GDM1 (cell line): ENCODE results near the gene DEXI.
"Not testable (repeated sequence)": the region's sequence is repeated elsewhere in the genome, so short reads cannot be mapped to it uniquely, and the experiment has no call there.

Source experiments
- DNase-seq: peaks from one replicate; lab custom pipeline; 2025; lab: John Stamatoyannopoulos, UW

Gene DEXI

DNA sequence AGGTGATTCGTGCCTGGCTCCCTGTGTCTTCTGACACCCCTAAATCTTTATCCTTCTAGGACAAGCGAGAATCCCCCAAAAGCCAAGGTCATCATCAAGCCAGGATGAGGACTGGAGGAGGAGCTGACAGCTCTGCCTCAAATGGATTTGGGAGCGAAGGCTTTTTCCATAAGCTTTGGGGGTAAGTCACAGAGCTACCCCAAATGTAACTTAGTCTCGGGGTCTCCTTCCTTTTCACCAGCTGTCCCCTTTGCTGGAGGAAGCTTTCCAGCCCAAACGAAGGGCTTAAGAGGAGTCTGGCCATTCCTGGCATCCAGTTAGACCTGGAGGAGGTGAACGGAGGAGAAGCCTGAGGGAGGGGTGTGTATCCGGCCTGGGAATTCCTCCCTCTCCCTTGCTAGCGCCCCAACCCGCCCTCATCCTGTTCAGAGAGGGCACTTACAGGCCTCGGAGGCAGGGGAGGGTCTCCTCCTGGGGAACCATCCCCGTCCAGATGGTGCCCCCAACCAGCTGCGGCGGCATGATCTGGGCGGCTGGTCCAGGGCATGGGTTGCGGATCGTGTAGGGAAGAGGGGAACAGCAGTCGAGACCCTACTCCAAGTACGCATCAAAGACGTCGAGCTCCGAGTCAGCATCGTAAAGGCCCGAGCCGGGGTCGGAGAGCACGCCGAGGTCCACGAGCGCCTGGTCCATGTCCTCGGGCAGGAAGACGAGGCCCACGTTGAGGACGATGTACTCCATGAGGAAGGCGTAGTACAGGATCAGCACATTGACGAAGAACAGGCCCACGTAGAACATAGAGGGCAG lies 938 bp downstream of the DEXI start:
- DNase-seq = no peak

DNA sequence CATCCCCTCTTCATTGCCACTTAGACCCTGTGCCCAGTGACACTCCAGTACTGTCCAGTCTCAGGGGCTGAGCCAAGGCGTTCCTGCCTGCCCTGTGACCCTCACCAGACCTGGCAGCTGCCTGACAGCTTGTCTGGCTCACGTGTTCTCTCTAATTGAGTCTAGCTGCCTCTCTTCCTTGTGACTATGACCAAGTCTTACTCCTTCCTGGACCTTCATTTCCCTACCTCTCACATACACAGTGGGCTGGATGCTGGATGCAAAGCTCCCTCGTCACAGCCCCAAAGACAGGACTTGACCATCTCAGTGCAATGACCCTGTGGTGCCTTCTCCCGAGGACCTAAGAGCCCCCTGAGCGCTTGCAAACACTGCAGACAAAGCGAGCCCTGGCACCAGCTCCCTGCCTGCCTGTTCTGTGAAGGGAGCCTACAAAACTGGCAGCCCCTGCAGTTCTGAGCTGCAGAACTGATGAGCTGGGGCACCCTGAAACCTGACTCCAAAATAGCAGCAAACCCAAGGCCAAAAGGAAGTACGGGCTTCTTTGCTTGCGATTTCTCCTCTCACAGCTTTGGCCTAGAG lies 1.7 kb downstream of the DEXI start:
- no peak for DNase-seq

DNA sequence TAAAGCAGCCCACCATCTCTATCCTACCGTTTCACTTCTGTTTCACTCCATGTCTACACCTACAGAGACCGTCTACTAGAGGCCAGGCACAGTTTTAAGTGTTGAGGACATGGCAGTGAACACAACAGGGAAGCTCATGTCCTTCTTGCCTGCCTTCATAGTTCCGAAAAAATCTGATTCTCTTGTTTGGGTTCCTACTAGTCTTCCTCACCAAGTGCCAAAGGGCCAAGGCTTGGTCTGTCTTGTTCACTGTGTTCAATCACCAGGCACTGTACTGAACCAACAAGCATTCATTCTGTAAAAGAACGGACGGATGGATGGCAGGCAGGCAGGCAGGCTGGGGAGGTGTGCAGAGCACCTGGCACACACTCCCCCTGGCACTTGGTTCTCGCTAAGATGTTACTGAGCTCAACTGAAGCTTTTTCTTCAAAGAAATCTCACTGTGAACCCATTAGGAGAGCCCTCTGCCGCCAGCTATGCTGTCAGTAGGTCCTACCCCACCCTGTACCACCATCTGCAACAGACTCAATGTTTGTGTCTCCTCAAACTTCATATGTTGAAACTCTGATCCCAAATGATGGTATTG lies 2.5 kb downstream of the DEXI start:
- no peak for DNase-seq

DNA sequence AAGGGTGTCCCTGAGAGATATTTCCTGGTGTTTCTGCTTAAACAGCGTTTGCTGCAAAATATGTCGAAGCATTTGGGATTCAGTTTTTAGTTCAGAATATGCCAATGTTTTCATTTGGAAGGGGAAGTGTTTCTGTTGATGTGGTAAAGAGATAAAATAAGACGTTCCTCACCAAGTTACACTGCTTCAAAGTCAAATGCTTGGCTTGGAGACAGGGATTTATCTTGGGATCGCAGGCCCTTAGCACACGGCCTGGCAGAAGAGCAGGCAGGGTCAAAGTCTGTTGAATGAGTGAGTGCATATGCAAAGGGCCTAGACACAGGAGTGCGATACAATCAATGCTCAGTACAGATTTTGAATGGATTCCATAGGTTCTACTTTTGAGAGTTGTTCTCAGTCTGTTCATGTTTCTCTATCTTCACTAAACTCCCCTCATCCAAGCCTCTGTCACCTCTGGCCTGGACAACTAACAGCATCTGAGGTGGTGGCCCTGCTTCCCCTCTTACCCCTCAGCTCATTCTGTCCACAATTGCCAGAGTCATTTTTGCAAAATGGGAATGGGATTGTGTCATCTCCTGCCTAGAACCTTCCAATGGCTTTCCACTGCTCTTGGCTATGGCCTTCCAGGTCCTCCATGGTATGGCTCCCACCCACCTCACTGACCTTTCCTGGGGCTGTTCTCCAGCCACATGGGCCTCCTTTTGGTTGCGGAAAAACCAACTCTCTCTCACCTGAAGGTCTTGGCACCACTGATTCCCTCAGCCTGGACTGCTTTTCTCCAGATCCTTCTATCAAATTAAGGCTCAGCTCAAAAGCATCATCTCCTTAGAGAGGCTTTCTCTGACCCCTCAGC lies 3.2 kb downstream of the DEXI start:
- no peak for DNase-seq

DNA sequence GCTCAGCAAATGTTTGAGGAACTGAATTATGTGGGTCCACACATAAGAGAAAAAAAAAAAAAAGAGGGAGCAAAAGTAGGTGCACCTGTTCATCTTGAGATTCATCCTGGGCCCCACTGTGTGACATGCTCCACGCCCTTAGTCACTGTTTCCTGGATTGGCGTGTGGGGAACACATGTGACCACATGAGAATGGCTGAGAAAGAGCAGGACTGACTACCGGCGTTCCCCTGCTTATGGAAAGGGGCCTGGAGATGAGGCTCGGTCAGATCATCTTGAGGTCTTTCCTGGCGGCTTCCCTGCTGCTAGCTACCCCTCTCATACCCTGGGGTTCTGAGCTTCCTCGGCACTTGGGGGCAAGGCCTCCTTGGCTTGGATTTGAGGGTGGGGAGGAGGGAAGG lies 3.9 kb downstream of the DEXI start:
- DNase-seq = no peak

DNA sequence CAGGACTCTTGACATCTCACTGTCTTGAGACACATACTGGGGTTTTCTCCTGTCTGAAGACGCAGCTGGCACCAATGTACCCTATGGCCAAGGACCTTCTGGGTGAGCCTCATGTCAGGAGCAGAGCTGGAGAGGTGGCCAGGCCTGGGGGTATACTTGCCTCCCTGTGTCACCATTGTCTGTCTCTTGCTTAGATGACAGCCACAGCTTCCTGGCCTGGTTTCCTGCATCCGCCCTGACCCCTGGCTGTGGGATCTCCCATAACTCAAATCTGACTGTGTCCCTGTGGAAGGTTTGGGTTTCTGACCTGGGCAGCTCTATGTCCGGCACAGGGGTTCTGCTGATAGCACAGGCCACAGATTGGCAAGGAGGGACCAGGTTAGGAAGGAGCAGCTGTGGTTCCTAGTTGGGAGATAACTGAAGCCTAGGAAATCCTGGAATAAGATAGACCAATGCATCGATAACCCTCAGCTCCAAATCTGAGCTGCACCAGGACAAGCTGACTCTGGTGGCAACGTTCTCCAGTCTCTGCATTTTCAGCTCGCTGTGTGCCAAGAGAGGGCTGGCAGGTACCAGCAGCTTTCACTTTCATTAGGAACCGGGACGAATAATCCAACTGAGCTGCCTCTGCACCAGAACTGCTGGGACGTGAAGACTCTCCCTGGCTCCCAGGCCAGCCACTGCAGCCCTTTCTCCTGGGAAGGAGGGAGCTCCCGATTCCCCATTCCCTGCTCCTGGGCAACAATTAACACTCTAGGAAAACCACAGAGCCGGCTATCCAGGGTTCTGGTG lies 5.0 kb downstream of the DEXI start:
- DNase-seq = no peak

DNA sequence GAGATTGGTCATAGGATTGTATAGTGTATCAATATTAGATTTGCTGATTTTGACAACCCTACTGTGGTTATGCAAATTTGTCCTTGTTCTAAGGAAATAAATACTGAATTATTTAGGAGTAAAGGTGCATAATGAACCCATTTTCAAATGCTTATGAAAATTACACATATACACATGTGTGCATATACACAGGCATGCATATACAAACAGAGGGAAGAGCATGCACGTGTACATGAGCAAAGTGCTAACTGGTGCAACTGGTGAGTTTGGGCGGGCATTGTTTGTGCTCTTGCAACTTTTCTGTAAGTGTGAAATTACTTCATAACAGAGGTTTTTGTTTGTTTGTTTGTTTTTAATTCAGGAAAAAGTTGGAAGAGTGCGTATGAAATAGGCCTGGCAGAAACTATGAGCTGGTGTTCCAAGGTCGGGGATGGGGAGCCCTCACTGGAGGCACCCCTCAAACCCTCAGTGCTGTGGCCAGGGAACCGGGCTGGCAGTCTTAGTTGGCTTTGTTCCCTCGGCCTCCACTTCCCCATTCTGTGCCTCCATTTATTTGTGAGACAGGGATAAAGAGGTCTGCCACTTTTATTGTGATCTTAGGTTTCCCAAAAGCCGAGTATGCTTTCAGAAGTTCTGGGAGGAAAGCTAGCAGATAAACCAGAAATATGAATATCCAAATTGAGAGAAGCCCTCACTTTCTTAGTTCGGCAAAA lies 5.8 kb downstream of the DEXI start:
- DNase-seq = no peak

DNA sequence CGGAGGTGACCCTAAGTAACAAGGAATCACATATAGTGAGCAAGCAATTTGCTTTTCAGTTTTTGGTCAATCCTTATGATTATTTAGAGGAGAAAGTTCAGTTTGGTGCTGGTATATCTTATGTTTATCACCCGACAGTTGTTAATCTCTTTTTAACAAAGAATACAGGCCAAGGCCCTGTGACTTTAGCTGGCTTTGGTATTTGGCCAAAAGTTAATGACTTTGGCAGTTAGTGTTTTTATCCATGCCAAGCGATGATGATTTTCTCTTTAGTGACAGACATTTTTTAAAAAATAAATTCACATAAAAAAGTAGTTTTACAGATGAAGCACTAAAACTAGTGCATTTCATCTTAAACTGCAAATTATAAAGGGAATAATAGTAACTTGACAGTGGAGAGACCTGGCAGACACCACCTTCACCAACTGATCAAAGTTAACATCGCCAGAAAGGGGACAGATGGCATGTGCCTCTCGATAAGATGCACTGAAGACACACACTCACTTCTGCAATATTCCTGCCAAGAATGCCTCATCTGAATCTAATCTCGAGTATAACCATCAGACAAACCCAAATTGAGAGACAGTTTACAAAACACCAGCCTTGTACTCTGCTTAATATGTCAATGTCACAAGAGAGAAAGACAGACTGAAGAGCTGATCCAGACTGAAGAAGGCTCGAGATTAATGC lies 6.9 kb downstream of the DEXI start:
- DNase-seq = no peak

DNA sequence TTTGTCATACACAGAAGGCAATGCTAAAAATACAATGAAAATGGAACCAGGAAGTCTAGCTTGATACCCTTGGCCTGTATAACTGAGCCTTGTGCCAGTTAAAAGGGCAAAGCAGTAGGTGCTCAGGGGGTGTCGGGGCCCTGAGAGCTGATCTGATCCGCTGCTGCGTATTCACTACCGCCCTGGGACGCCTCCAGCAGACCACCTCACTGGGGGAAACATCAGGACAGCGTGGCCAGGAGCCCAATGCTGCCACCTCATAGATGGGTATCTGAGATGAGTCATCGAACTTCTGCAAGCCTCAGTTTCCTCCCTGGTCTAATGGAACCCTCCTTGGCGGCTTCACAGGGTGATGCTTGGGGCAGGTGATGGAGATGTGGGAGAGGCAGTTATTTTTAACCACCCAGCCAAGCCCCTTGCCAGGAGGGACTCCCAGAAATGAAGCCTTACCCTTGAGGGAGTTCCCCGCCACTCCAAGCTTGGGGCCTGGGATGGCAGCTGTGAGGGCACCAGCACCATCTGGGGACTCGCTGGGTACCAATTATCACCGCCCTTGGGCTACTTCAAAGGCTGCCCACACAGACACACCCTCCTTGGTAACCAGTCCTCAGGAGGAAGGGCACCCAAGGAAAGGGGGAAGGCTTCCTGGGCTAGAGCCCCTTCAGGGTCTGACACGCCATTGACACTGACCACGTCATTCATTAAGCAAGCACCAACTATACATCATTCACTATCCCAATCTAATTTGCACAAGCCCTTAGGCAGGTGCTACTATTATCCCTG lies 7.8 kb downstream of the DEXI start:
- DNase-seq = no peak

DNA sequence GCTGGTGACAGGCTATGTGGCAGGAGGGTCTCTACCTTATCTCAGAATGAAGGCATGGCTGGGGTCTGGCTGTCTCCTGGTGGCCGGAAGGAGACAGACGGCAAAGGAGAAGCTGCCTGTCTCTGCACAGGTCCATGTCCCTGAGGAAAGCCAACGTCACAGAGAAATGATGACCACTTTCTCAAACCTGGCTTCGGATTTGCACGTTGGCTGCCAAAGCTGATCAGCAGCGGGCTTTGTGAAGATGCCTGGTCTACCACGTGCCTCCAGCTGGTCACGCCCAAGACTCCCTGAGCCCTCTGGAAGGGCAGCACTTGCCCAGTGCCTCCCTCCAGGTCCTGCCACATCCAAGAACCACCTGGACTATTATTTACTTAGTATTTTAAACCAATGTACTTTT lies 8.4 kb downstream of the DEXI start:
- no peak for DNase-seq

DNA sequence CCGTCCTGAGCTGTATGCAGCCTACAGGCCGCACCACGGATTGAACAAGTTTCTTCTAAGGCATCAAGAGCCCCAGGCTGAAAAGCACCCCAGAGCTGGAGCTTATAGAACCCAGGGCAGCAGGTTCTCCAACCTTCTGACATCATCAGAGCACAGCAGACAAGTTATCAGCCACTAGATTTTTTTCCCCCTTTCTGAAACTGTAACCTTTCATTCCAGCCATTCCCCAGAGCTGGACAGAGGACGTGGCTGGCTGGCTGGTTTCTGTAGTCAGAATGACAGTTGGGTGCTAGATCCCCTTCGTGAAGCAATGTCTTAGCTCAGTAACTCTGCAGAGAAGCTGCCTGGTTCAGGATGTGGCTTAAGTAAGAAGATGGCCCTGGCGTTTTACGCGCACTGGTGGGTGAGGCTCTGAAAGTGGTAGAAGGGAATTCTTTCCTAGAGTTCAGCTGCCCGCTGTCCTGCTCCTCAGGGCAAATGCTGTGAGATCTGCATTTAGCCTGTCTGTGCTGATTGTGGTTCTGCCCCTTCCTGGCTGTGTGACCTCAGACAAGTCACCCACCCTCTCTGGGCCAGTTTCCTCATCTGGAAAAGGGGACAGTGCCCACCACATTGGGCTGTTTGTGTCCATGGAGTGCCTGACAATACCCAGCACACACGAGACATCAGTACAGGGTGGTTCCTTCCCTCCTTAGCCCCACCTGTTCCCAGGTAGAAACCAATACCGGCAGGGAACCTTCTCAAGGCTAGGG lies 9.1 kb downstream of the DEXI start:
- DNase-seq = no peak

DNA sequence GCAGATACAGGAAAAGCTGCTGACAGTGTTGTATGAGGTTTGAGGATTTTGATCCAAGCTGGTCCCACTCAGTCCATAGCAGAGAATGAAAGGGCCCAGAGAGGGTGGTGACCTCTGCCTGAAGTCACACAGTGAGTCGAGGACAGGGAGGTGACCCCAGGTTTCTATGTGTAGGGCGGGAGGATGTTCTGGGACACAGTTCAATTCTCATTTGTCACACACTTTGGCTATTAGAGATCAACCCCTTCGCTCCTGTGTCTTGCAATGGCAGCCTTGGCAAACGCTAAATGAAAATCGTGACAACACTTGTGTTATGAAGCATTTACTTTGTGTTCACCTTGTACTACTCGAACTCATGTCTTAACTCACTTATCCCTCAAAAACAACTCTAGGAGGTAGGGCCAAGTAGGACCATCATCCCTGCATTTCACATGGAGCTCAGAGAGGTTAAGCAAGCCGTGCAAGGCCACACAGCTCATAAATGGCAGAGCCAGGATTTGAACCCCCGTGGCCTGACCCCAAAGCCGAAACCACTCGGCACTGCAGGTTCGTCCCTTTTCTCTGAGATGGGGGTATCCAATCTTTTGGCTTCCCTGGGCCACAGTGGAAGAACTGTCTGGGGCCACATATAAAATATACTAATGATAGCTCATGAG lies 10.2 kb downstream of the DEXI start:
- DNase-seq = no peak

DNA sequence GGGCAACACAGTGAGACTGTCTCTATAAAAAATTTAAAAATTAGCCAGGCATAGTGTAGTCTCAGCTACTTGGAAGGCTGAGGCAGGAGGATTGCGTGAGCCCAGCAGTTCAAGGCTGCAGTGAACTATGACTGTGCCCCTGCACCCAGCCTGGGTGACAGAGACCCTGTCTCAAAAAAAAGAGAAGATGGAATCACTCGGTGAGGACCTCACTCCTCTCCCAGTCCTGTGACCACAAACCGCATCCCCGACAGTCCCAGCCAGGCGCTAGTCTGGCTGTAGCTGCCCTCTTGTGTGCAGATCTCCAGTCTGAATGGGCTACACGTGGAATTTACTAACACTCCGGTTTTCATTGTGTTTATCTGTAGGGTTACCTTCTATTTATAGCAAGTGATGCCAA lies 11.1 kb downstream of the DEXI start:
- DNase-seq = no peak

DNA sequence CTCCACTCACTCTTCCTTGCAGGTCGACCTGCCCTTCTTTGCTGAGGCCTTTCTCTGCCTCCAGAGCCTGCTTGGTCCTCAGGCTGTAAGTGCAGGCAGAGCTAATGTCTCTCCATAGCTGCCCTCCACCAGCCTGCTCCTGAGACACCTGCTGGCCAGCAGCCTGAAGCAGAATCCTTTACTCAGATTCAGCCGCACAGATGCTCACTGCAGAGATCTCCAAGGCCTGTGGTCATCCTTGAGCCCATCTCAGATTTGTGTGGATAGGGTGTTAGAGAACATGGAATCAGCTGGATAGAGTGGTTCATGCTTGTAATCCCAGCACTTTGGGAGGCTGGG lies 11.5 kb downstream of the DEXI start:
- DNase-seq = no peak

DNA sequence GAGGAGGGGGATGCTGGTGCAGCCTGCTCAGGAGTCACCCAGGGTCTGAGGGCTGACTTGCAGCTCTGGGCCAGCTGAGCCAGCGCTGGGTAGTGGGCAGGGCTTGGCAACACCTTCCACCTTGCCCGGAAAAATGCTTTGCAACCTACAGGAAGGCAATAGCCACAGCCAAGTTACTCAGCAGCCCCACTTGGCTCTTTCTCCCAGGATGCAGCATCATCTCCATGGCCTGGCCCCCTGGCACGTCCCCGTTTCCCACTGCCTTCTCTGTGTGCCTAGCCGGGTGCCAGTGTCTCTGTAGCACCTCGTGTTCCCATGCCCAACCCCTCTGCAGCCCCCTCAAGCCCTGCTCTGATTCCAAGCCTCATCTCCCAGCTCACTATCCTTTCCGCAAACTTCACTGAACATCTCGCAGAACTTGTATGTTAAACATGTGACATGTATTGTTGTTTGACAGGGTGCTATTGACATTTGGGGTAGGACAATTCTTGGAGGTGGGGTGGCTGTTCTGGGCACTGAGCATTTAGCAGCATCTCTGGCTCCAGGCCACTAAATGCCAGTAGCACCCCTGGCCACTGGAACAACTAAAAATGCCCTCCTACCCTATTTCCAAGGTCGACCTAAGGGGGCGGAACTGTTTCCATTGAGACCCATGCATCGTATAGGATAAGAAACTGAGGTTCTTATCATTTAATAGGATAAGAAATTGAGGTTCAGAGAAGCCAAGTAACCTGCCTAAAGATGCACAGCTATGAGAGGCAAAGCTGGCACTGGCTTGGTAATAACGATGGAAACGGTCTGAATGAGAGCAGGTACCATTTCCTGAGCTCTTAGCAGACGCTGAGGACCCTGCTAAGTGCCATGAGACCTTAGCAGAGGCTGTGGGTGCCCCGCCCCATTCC lies 12.2 kb downstream of the DEXI start:
- DNase-seq = peak; percentile 20

DNA sequence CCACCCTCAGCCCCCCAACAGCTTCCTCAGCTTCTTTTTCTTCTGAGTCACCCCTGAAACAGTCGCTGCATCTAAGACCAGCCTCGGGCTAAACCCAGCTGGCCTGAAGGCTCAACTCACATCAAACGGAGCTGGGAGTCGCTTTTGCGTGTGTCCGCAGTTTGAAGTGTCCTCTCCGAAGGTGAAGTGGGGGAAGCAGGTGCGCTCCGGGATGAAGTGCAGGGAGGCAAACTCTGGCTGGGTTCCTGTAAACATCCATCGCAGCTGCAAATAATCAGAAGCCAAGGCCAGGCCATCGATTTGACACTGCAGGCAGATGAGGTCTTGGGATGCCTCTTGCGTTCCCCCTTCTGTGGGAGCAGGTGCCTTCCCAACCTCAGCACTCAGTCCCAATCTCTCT lies 13.2 kb downstream of the DEXI start:
- DNase-seq = not testable (repeated sequence)

DNA sequence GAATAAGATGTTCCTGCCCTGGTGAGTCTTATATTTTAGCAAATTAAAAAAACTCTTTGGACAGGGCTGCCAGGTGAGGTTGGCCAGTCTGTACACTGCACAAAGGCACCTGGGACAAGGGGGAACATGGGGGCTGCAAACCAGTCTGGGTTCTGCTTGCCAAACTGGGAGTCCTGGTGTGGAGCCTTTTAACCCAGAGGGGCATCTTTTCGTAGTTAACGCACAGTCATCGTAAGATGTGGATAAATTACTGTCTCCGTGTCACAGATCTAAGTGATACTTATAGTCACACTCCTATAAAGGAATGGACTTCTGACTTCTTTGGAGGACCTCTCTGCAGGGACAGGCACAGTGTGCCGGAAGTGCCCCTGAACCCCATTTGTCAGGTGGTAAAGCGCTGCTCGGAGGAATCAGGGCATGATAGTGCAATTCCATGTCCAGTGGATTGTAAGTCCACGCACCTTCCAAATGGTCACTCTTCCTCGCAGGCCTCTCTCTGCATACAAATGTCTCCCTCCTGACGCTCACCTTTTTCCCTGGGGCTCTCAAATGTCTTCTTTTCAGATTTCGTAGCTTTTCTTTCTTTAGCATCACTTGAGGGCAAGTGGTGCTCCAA lies 14.7 kb downstream of the DEXI start:
- DNase-seq = no peak
